ENCODE measurements around the gene LIPT1. TPM values are rescaled to one million over a fixed set of nuclear protein-coding genes. Genes with fewer than 3 reads are reported as not detected.

Gene LIPT1
- total RNA-seq, 1 donor from 2014 or later: 7.9 TPM

- peak within 1 kb of the TSS; percentile 100 for H3K4me3 ChIP-seq
- H3K36me3 ChIP-seq: no peaks in the 10 kb centered on the region
- H3K27me3 ChIP-seq (ENCODE audit: low read depth): no peaks in the 10 kb centered on the region
- DNase-seq: peak; percentile 91
- peaks cover 27% of the 10 kb centered on the region for H3K4me1 ChIP-seq
- H3K9me3 ChIP-seq (replicated peaks): no peaks in the 10 kb centered on the region
- intact Hi-C loops (cut with micrococcal nuclease): no loop called here
- no peak for TF ChIP-seq CTCF (IDR thresholded peaks at IDR 0.05; ENCODE audit: borderline replicate concordance)
- H3K27ac ChIP-seq (replicated peaks): peak within 1 kb of the TSS; percentile 79
Observed at GRCh38 chr2:99141110-99142108, 13.4 kb upstream of the LIPT1 start, which contains the start of gene C2orf15. TSS of gene C2orf15 (plus strand) at chr2:99141707. CDS start at chr2:99150559, 8,852 bp downstream.

GRCh38 chr2:99150706-99151105 is 4.1 kb upstream of the LIPT1 start:
- intact Hi-C loops (cut with micrococcal nuclease): no loop called here
- H3K4me3 ChIP-seq: no peak overlapping the region
- H3K4me1 ChIP-seq: peaks cover 25% of the 10 kb centered on the region
- no peaks in the 10 kb centered on the region for H3K9me3 ChIP-seq (replicated peaks)
- no peaks in the 10 kb centered on the region for H3K27me3 ChIP-seq (ENCODE audit: low read depth)
- TF ChIP-seq CTCF (IDR thresholded peaks at IDR 0.05; ENCODE audit: borderline replicate concordance): no peak
- H3K36me3 ChIP-seq: no peaks in the 10 kb centered on the region
- no peak for DNase-seq
- no peak overlapping the region for H3K27ac ChIP-seq (replicated peaks)

- Histone ChIP-seq H3K27me3 (ENCODE audit: low read depth) (no peaks in the 10 kb centered on the region), H3K27ac (replicated peaks) (no peak overlapping the region), H3K4me1 (peaks cover 34% of the 10 kb centered on the region), H3K4me3 (no peak overlapping the region), H3K9me3 (replicated peaks) (no peaks in the 10 kb centered on the region), H3K36me3 (peaks cover 10% of the 10 kb centered on the region)
- TF ChIP-seq CTCF (IDR thresholded peaks at IDR 0.05; ENCODE audit: borderline replicate concordance): no peak
- intact Hi-C loops (cut with micrococcal nuclease): no loop called here
- DNase-seq: no peak
Observed at GRCh38 chr2:99152199-99152895, 2.4 kb upstream of the LIPT1 start.

DNA sequence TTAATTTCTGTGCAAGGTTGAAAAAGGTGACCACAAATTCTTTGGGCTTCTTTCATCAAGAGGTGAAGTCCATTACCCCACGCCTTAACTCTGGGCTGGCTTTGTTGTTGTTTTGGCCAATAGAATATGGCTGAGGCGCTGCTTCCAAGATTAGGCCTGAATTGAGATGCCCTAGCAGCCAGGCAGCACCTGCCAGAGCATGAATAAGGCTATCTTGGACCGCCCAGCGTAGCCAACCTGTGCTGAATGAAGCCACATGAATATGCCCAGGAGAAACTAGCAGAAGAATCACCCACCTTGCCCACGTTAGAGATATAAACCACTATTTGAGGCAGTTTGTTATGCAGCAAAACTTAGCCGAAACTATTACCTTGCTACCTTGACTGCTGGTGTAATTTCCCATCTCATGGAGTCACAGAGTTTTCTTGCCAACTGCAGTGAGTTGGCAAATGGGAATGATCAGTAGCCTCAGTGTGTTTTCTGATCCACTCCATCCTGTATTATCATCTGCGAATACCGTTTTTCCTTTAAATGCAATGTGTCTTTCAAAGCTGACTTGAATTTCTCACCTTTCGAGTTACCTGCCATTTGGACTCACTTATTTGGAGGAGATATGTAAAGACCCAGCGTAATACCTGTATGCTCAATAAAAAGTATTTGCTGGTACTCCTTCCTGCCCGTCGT is 704 bp upstream of the LIPT1 start:
- TF ChIP-seq CTCF (IDR thresholded peaks at IDR 0.05; ENCODE audit: borderline replicate concordance): no peak
- Histone ChIP-seq H3K27ac (replicated peaks) (peak overlapping the region; percentile 89), H3K27me3 (ENCODE audit: low read depth) (no peaks in the 10 kb centered on the region), H3K9me3 (replicated peaks) (no peaks in the 10 kb centered on the region), H3K36me3 (peaks cover 26% of the 10 kb centered on the region), H3K4me3 (peak overlapping the region; percentile 75), H3K4me1 (peaks cover 34% of the 10 kb centered on the region)
- no peak for DNase-seq
- intact Hi-C loops (cut with micrococcal nuclease): no loop called here

- peaks cover 34% of the 10 kb centered on the region for H3K36me3 ChIP-seq
- TF ChIP-seq CTCF (IDR thresholded peaks at IDR 0.05; ENCODE audit: borderline replicate concordance): no peak
- H3K27me3 ChIP-seq (ENCODE audit: low read depth): no peaks in the 10 kb centered on the region
- no peak for DNase-seq
- no peak overlapping the region for H3K4me3 ChIP-seq
- H3K27ac ChIP-seq (replicated peaks): no peak overlapping the region
- peaks cover 34% of the 10 kb centered on the region for H3K4me1 ChIP-seq
- no peaks in the 10 kb centered on the region for H3K9me3 ChIP-seq (replicated peaks)
- intact Hi-C loops (cut with micrococcal nuclease): no loop called here
Observed at GRCh38 chr2:99156891-99157290, 2.1 kb downstream of the LIPT1 start.

Data from left ventricle myocardium inferior (tissue), 1 donor.